H9 (cell line): Measurements from ENCODE around the gene AMPD2. TPM values are rescaled to one million over a fixed set of nuclear protein-coding genes. Genes with fewer than 3 reads are reported as not detected.

Experiments used
- DNase-seq: peaks from one replicate; pipeline ENCODE4 v3.0.0-alpha.2; 2017
- H2AFZ ChIP-seq: one replicate; pipeline ENCODE4 v1.6.1; 2013; ENCODE audit warnings: mild to moderate bottlenecking, low read length, control low read depth, moderate library complexity
- H2AK5ac ChIP-seq: 2 replicates; pipeline ENCODE4 v1.6.1; 2013; ENCODE audit warnings: low read length, control low read depth, mixed read lengths; ENCODE audit not compliant: insufficient read length
- H2BK120ac ChIP-seq: one replicate; pipeline ENCODE4 v1.6.1; 2013; ENCODE audit warnings: low read depth, mild to moderate bottlenecking, low read length, control low read depth, inconsistent platforms; ENCODE audit not compliant: poor library complexity, severe bottlenecking
- H2BK12ac ChIP-seq: 2 replicates; pipeline ENCODE4 v1.6.1; 2013; ENCODE audit warnings: low read length, control low read depth, mixed read lengths, low read depth; ENCODE audit not compliant: insufficient read length
- H2BK15ac ChIP-seq: 2 replicates; pipeline ENCODE4 v1.6.1; 2013; ENCODE audit warnings: low read depth, low read length, control low read depth
- H2BK20ac ChIP-seq: one replicate; pipeline ENCODE4 v1.6.1; 2013; ENCODE audit warnings: low read depth, mild to moderate bottlenecking, low read length, control low read depth, inconsistent platforms; ENCODE audit not compliant: poor library complexity, severe bottlenecking
- H2BK5ac ChIP-seq: 2 replicates; pipeline ENCODE4 v1.6.1; 2013; ENCODE audit warnings: low read length, control low read depth, mixed read lengths; ENCODE audit not compliant: insufficient read length
- H3K14ac ChIP-seq: 2 replicates; pipeline ENCODE4 v1.6.1; 2013; ENCODE audit warnings: low read length, control low read depth; ENCODE audit not compliant: insufficient read depth
- H3K18ac ChIP-seq: 2 replicates; pipeline ENCODE4 v1.6.1; 2013; ENCODE audit warnings: low read depth, mild to moderate bottlenecking, mixed read lengths, low read length, control low read depth; ENCODE audit not compliant: insufficient read length
- H3K23ac ChIP-seq: 2 replicates; pipeline ENCODE4 v1.6.1; 2013; ENCODE audit warnings: low read length, control low read depth, mixed read lengths, low read depth; ENCODE audit not compliant: insufficient read length
- H3K23me2 ChIP-seq: 2 replicates; pipeline ENCODE4 v1.6.1; 2013; ENCODE audit warnings: low read depth, mild to moderate bottlenecking, mixed read lengths, low read length, control low read depth; ENCODE audit not compliant: insufficient read length, poor library complexity, severe bottlenecking
- H3K27ac ChIP-seq: 2 replicates; pipeline ENCODE4 v1.5.1; 2013; ENCODE audit warnings: low read length, control low read depth, mixed read lengths, low read depth; ENCODE audit not compliant: insufficient read length
- H3K27me3 ChIP-seq: 2 replicates; pipeline ENCODE4 v1.6.1; 2013; ENCODE audit warnings: low read length, control low read depth, inconsistent platforms; ENCODE audit not compliant: insufficient read depth
- H3K4ac ChIP-seq: 2 replicates; pipeline ENCODE4 v1.6.1; 2013; ENCODE audit warnings: low read depth, mild to moderate bottlenecking, control low read depth, inconsistent platforms, low read length, moderate library complexity
- H3K4me1 ChIP-seq: 2 replicates; pipeline ENCODE4 v1.6.1; 2013; ENCODE audit warnings: low read length, control low read depth, inconsistent platforms; ENCODE audit not compliant: insufficient read depth
- H3K4me2 ChIP-seq: 2 replicates; pipeline ENCODE4 v1.6.1; 2013; ENCODE audit warnings: low read length, control low read depth, mixed read lengths; ENCODE audit not compliant: insufficient read length, insufficient read depth
- H3K56ac ChIP-seq: 2 replicates; pipeline ENCODE4 v1.6.1; 2013; ENCODE audit warnings: low read depth, mild to moderate bottlenecking, mixed read lengths, low read length, control low read depth; ENCODE audit not compliant: insufficient read length
- H3K79me1 ChIP-seq: 2 replicates; pipeline ENCODE4 v1.6.1; 2013; ENCODE audit warnings: low read depth, mild to moderate bottlenecking, moderate library complexity, low read length, control low read depth, inconsistent platforms; ENCODE audit not compliant: insufficient read depth, poor library complexity, severe bottlenecking
- H3K79me2 ChIP-seq: 2 replicates; pipeline ENCODE4 v1.6.1; 2013; ENCODE audit warnings: low read length, control low read depth, inconsistent platforms; ENCODE audit not compliant: insufficient read depth
- H3K9ac ChIP-seq: 2 replicates; pipeline ENCODE4 v1.6.1; 2013; ENCODE audit warnings: low read length, control low read depth, mixed read lengths; ENCODE audit not compliant: insufficient read length; ENCODE audit errors: extremely low read depth
- H3K9me3 ChIP-seq: one replicate; pipeline ENCODE4 v1.6.1; 2013; ENCODE audit warnings: low read depth, low read length, inconsistent platforms; ENCODE audit not compliant: control insufficient read depth
- H3T11ph ChIP-seq: one replicate; pipeline ENCODE4 v1.6.1; 2013; ENCODE audit warnings: mild to moderate bottlenecking, low read length, control low read depth, inconsistent platforms
- H4K20me1 ChIP-seq: one replicate; pipeline ENCODE4 v1.6.1; 2013; ENCODE audit not compliant: control insufficient read depth, insufficient read length, insufficient read depth
- H4K5ac ChIP-seq: 2 replicates; pipeline ENCODE4 v1.6.1; 2013; ENCODE audit warnings: low read depth, mild to moderate bottlenecking, mixed read lengths, low read length, control low read depth; ENCODE audit not compliant: insufficient read length
- H4K8ac ChIP-seq: replicated peaks from 2 replicates; pipeline ENCODE4 v1.6.1; 2013; ENCODE audit warnings: low read length, control low read depth, mixed read lengths, low read depth; ENCODE audit not compliant: insufficient read length
- H4K91ac ChIP-seq: 2 replicates; pipeline ENCODE4 v1.6.1; 2013; ENCODE audit warnings: low read depth, mild to moderate bottlenecking, moderate library complexity, mixed read lengths, low read length, control low read depth; ENCODE audit not compliant: insufficient read length
- H3K27ac Mint-ChIP-seq, 3 experiments: 2 replicates in 2 of 3; 3 replicates in 1 of 3; pipeline ENCODE4 v1.8.0; 2020 to 2021; ENCODE audit warnings: mixed read lengths in 3 of 3, mild to moderate bottlenecking in 1 of 3, moderate library complexity in 1 of 3
- H3K27me3 Mint-ChIP-seq: 2 replicates; pipeline ENCODE4 v1.8.0; 2021; ENCODE audit warnings: low read depth, mild to moderate bottlenecking, moderate library complexity, mixed read lengths
- H3K36me3 Mint-ChIP-seq, 3 experiments: 2 replicates in 2 of 3; 3 replicates in 1 of 3; pipeline ENCODE4 v1.8.0; 2020 to 2021; ENCODE audit warnings: low read depth in 3 of 3, mixed read lengths in 3 of 3; ENCODE audit not compliant: insufficient read depth in 1 of 3
- H3K4me1 Mint-ChIP-seq, 2 experiments: 2 replicates each; pipeline ENCODE4 v1.8.0; 2020; ENCODE audit warnings: mixed read lengths in 2 of 2
- H3K4me3 Mint-ChIP-seq, 2 experiments: 2 replicates in 1 of 2; 3 replicates in 1 of 2; pipeline ENCODE4 v1.8.0; 2020 to 2021; ENCODE audit warnings: mild to moderate bottlenecking in 2 of 2, mixed read lengths in 2 of 2, moderate library complexity in 1 of 2
- H3K9me3 Mint-ChIP-seq, 2 experiments: 2 replicates in 1 of 2; 3 replicates in 1 of 2; pipeline ENCODE4 v1.8.0; 2020; ENCODE audit warnings: mild to moderate bottlenecking in 2 of 2, mixed read lengths in 2 of 2, moderate library complexity in 1 of 2
- WGBS: extraction: QIAGEN DNeasy Blood & Tissue Kit; methylation state at CpG from one replicate; pipeline ENCODE4 v1.1.7; 2013; ENCODE audit warnings: missing lambda C conversion rate, low lambda C conversion rate, mixed read lengths; ENCODE audit not compliant: insufficient read length; ENCODE audit errors: extremely low coverage; 5-methylcytosine and 5-hydroxymethylcytosine counted together
- total RNA-seq: library from RNA; stranded (reverse); gene quantifications from 2 replicates; pipeline ENCODE4 v1.2.1, GENCODE V29; 2021
- TF ChIP-seq, protein P1 (sequence below): fragments of 200-600 bp; sonication (generic); conservative IDR thresholded peaks from 3 replicates; pipeline ENCODE4 v1.8.0; 2021; ENCODE audit warnings: antibody characterized with exemption, mild to moderate bottlenecking

AMPD2 gene
- total RNA-seq, 1 experiment from 2014 or later, result 65.1 TPM

DNA sequence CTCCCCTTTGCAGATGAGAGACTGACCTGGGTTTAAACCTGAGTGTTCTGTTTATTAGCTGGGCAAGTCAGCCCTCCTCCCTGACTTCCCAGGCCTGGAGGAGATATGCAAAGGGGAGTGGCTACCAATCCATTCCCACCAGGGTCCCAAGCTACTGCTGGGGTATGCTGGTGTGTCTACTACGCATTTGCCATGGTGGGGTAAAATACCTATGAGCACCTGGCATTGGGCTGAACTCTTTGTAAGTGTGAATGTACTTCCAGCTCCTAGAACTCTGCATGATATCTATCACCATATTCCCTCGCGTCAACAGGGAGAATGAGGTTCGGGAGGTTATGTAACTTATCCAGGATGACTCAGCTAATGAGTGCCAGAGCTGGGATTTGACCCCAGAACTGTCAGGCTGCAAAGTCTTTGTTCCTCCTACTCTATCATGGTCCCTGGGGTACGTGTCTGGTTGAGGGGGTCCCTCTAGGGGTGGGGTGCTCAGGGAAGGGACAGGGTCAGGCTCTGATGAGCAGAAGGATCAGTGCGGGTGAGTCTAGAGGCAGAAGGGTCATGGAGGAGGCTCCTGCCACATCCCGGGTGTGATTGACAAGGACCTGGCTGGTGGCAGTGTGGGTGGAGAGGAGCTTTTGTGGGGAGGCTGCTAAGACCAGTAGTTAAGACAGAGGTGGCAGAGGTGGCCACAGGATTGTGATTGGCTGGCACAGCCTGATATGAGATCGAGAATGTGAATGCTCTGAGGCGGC, 16.7 kb downstream of the AMPD2 start:
- peaks cover 2 to 4% (median 3%) of the 10 kb centered on the region in 3 experiments; a peak in 5 of 7 replicates for H3K36me3 Mint-ChIP-seq
- Histone ChIP-seq H4K20me1 (no peaks in the 10 kb centered on the region), H3K9ac (no peak overlapping the region), H2AK5ac (no peak overlapping the region), H3K9me3 (no peaks in the 10 kb centered on the region), H4K91ac (no peak overlapping the region), H4K5ac (no peak overlapping the region), H2BK5ac (no peak overlapping the region), H3K23ac (no peak overlapping the region), H2BK15ac (no peak overlapping the region), H3K4ac (no peak overlapping the region), H2BK12ac (no peak overlapping the region), H3K23me2 (no peaks in the 10 kb centered on the region), H4K8ac (no peak overlapping the region), H3K79me2 (no peaks in the 10 kb centered on the region), H3K27ac (no peak overlapping the region), H3K4me1 (peaks cover 7% of the 10 kb centered on the region; the same call in 1 of the 2 replicates), H3K56ac (no peak overlapping the region), H2BK20ac (no peak overlapping the region), H3T11ph (no peak overlapping the region), H3K27me3 (no peaks in the 10 kb centered on the region), H2BK120ac (no peak overlapping the region), H3K79me1 (no peaks in the 10 kb centered on the region), H2AFZ (no peak overlapping the region), H3K4me2 (no peak overlapping the region), H3K14ac (no peak overlapping the region; the same call in 1 of the 2 replicates), H3K18ac (peak overlapping the region; percentile 11)
- WGBS, result no CpG with 5 or more reads among the region's 9 CpGs
- peak overlapping the region; percentile 45 to 96 (median 95) for H3K27ac Mint-ChIP-seq
- H3K27me3 Mint-ChIP-seq, result peaks cover 5% of the 10 kb centered on the region; the same call in 1 of the 2 replicates
- H3K9me3 Mint-ChIP-seq, result no peaks in the 10 kb centered on the region
- TF ChIP-seq, protein P1, sequence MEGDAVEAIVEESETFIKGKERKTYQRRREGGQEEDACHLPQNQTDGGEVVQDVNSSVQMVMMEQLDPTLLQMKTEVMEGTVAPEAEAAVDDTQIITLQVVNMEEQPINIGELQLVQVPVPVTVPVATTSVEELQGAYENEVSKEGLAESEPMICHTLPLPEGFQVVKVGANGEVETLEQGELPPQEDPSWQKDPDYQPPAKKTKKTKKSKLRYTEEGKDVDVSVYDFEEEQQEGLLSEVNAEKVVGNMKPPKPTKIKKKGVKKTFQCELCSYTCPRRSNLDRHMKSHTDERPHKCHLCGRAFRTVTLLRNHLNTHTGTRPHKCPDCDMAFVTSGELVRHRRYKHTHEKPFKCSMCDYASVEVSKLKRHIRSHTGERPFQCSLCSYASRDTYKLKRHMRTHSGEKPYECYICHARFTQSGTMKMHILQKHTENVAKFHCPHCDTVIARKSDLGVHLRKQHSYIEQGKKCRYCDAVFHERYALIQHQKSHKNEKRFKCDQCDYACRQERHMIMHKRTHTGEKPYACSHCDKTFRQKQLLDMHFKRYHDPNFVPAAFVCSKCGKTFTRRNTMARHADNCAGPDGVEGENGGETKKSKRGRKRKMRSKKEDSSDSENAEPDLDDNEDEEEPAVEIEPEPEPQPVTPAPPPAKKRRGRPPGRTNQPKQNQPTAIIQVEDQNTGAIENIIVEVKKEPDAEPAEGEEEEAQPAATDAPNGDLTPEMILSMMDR, result no peak
- peak overlapping the region in 1 of 2 experiments; percentile 42; a peak in 3 of 5 replicates for H3K4me3 Mint-ChIP-seq
- peaks cover 22 to 36% of the 10 kb centered on the region in 2 experiments for H3K4me1 Mint-ChIP-seq
- DNase-seq, result peak; percentile 55
